Measurements from ENCODE around the gene OGFRL1. TPM values are rescaled to one million over a fixed set of nuclear protein-coding genes. Genes with fewer than 3 reads are reported as not detected.

Gene OGFRL1
- total RNA-seq, 4 donors from 2014 or later: 35.5 to 73.3 (median 65.7) TPM

DNA sequence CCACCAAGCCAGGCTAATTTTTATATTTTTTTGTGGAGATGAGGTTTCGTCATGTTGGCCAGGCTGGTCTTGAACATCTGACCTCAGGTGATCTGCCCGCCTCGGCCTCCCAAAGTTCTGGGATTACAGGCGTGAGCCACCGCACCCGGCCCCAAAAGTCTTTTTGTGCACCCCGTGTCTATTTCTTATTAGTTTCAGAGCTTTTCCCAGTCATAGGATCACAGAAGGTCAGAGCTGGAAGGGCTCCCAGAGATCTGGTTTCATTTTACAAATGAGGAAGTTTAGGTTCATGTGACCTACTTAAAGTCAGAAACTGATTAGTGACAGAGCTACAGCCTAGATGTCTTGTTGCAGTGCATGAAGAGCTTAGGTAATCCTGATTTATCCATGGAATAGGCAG, 1.6 kb upstream of the OGFRL1 start:
- WGBS: 45% methylated on average over 7 of the region's 7 CpGs
- Histone ChIP-seq H3K4me3 (peak overlapping the region; percentile 86), H3K27ac (peak overlapping the region; percentile 92), H3K4me1 (peaks cover 68% of the 10 kb centered on the region), H3K27me3 (no peaks in the 10 kb centered on the region), H3K9me3 (no peaks in the 10 kb centered on the region), H3K36me3 (no peaks in the 10 kb centered on the region)
- TF ChIP-seq EP300 (IDR thresholded peaks at IDR 0.05): no peak
- TF ChIP-seq, protein P1, sequence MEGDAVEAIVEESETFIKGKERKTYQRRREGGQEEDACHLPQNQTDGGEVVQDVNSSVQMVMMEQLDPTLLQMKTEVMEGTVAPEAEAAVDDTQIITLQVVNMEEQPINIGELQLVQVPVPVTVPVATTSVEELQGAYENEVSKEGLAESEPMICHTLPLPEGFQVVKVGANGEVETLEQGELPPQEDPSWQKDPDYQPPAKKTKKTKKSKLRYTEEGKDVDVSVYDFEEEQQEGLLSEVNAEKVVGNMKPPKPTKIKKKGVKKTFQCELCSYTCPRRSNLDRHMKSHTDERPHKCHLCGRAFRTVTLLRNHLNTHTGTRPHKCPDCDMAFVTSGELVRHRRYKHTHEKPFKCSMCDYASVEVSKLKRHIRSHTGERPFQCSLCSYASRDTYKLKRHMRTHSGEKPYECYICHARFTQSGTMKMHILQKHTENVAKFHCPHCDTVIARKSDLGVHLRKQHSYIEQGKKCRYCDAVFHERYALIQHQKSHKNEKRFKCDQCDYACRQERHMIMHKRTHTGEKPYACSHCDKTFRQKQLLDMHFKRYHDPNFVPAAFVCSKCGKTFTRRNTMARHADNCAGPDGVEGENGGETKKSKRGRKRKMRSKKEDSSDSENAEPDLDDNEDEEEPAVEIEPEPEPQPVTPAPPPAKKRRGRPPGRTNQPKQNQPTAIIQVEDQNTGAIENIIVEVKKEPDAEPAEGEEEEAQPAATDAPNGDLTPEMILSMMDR (IDR thresholded peaks at IDR 0.05): no peak
- TF ChIP-seq POLR2A (IDR thresholded peaks at IDR 0.05): no peak
- TF ChIP-seq POLR2AphosphoS5 (IDR thresholded peaks at IDR 0.05): no peak
- peak in 1 of 2 donors; percentile 65 for DNase-seq (ENCODE audit: low spot score in 2 of 2)

DNA sequence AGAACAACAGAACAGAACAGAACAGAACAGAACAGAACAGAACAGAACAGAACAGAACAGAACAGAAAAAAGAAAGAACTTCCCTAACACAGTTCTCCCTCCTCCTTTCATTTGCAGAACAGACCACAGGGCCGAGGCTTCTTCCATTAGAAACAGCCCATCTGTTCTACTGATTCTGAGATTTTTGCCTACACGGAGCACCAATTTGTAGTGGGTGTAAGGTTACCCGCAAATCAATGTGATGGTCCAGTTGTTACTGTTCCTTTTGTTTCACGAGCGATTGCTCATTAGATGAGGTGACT, 734 bp upstream of the OGFRL1 start:
- Histone ChIP-seq H3K36me3 (no peaks in the 10 kb centered on the region), H3K27ac (peak overlapping the region; percentile 92), H3K4me1 (peaks cover 71% of the 10 kb centered on the region), H3K9me3 (no peaks in the 10 kb centered on the region), H3K4me3 (peak overlapping the region; percentile 86), H3K27me3 (no peaks in the 10 kb centered on the region)
- TF ChIP-seq POLR2A (IDR thresholded peaks at IDR 0.05): no peak
- TF ChIP-seq POLR2AphosphoS5 (IDR thresholded peaks at IDR 0.05): no peak
- TF ChIP-seq, protein P1 (IDR thresholded peaks at IDR 0.05): no peak
- no peak for TF ChIP-seq EP300 (IDR thresholded peaks at IDR 0.05)
- WGBS: 3% methylated on average over 5 of the region's 5 CpGs
- DNase-seq (ENCODE audit: low spot score in 2 of 2): no peak

DNA sequence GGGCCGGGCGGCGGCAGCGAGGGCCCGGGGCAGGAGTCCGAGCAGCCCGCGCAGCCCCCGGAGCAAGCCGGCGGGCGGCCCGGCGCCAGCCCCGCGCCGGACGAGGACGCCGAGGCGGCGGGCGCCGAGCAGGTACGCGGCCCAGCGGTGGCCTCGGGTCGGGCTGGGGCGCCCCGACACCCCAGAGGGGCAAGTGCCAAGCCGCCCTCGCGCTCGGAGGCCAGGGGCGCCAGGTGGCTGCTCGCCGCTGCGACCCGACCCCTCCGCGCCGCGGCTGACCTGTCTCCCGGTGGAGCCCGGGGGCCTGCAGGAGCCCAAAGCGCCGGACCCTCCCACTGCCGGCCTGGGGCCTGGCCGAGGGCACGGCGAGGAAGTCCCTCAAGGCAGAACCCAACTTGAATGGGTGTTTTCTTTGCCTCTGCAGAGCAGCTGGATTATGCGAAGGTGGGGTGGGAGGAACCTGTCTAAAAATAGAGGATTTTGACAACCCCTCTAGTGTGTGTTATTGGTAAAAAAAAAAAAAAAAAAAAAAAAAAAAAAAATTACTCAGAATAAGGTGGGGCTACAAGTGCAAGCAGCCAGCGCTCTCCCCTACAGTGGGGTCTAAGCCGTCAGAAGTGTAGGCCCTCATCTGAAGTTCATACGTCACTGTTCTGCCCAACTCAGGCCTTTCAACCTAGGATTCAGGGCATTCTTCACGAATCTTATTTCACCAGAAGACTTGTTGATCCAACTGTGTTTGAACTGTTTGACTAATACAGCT, 609 bp downstream of the OGFRL1 start:
- H3K9me3 ChIP-seq: no peaks in the 10 kb centered on the region
- no peak for TF ChIP-seq POLR2AphosphoS5 (IDR thresholded peaks at IDR 0.05)
- TF ChIP-seq, protein P1 (IDR thresholded peaks at IDR 0.05): no peak
- no peak for TF ChIP-seq POLR2A (IDR thresholded peaks at IDR 0.05)
- no peak for TF ChIP-seq EP300 (IDR thresholded peaks at IDR 0.05)
- peak overlapping the region; percentile 92 for H3K27ac ChIP-seq
- under 1% methylated on average over 36 of the region's 57 CpGs for WGBS
- peak; percentile 62 to 76 for DNase-seq (ENCODE audit: low spot score in 2 of 2)
- H3K36me3 ChIP-seq: peaks cover 9% of the 10 kb centered on the region
- H3K4me1 ChIP-seq: peaks cover 77% of the 10 kb centered on the region
- H3K4me3 ChIP-seq: peak overlapping the region; percentile 86
- H3K27me3 ChIP-seq: no peaks in the 10 kb centered on the region

DNA sequence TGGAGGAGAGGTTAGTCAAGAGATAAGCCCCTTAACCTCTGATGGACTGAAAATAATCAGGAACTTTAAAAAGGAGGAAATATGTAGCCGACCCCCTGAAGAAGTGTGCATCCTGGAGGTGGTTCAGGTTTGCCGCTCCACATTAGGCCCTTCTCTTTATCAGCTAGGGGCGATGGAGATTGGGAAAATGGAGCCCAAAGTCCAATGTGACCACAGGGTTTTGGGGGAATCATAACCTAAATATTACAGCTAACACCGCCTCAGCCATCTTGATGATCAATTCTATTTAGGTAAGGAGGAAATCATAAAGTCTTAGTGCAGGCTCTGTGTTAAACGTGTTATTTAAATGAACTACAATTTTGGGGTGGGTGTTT, 1.2 kb downstream of the OGFRL1 start:
- 69% methylated on average over 5 of the region's 5 CpGs for WGBS
- no peaks in the 10 kb centered on the region for H3K9me3 ChIP-seq
- H3K27me3 ChIP-seq: no peaks in the 10 kb centered on the region
- no peak for DNase-seq (ENCODE audit: low spot score in 2 of 2)
- H3K4me1 ChIP-seq: peaks cover 72% of the 10 kb centered on the region
- TF ChIP-seq, protein P1 (IDR thresholded peaks at IDR 0.05): no peak
- TF ChIP-seq POLR2AphosphoS5 (IDR thresholded peaks at IDR 0.05) (no peak), POLR2A (IDR thresholded peaks at IDR 0.05) (no peak), EP300 (IDR thresholded peaks at IDR 0.05) (no peak)
- peak overlapping the region; percentile 92 for H3K27ac ChIP-seq
- H3K36me3 ChIP-seq: peaks cover 14% of the 10 kb centered on the region
- H3K4me3 ChIP-seq: peak overlapping the region; percentile 86

DNA sequence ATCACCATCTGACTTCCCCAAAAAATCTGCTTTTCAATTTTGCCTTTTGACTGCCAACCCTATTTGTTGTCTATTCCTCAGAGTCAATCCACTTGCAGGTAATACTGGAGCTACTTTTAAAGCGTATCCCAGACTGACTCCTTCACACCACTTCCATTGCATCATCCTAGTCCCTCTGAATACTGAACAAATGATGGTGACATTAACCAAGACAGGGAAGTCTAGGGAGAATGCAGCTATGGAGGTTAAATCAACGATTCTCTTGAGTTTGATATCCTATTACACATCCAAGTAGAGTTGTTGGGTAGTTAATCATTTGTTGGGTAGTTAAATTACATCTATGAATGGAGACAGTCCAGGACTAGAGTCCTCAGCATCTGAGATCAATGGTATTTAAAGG, 2.0 kb downstream of the OGFRL1 start:
- WGBS: 38% methylated on average over 2 of the region's 2 CpGs
- peaks cover 63% of the 10 kb centered on the region for H3K4me1 ChIP-seq
- no peaks in the 10 kb centered on the region for H3K9me3 ChIP-seq
- peaks cover 22% of the 10 kb centered on the region for H3K36me3 ChIP-seq
- no peaks in the 10 kb centered on the region for H3K27me3 ChIP-seq
- peak overlapping the region; percentile 86 for H3K4me3 ChIP-seq
- TF ChIP-seq EP300 (IDR thresholded peaks at IDR 0.05): no peak
- no peak for TF ChIP-seq POLR2A (IDR thresholded peaks at IDR 0.05)
- DNase-seq (ENCODE audit: low spot score in 2 of 2): no peak
- no peak overlapping the region for H3K27ac ChIP-seq

All from suprapubic skin (tissue), 4 donors.